Endothelial cell of umbilical vein (primary cell): ENCODE data around the gene COL13A1. TPM values are rescaled to one million over a fixed set of nuclear protein-coding genes. Genes with fewer than 3 reads are reported as not detected.

ENCODE experiments used
- BruUV-seq: library from RNA; stranded (reverse); fragments of 400-500 nt; replicated peaks from 2 replicates; lab custom pipeline; 2021; lab: Mats Ljungman, UMichigan
- CTCF ChIA-PET: fragments of 300-600, 350-600 bp; sonication (Branson Sonifier 250); formaldehyde crosslinking; loops from one replicate; lab custom pipeline; 2021; ENCODE audit warnings: antibody characterized with exemption, inconsistent platforms; lab: Charles Lee
- POLR2A ChIA-PET: fragments of 300-600, 350-600 bp; sonication (Branson Sonifier 250); formaldehyde crosslinking; loops from one replicate; lab custom pipeline; 2021; ENCODE audit warnings: antibody characterized with exemption, inconsistent platforms; lab: Charles Lee
- DNase-seq: peaks from one replicate; pipeline ENCODE4 v3.0.0-alpha.2; 2011; ENCODE audit warnings: low read depth, low spot score
- FAIRE-seq: peaks from 2 replicates; lab custom pipeline; 2011; peaks lifted over from hg19 to GRCh38; lab: Jason Lieb, UNC
- H2AFZ ChIP-seq: 2 replicates; pipeline ENCODE4 v1.6.0; 2012; ENCODE audit warnings: low read depth, low read length, control low read depth, inconsistent platforms
- H3K27ac ChIP-seq: 2 replicates; pipeline ENCODE4 v1.5.1; 2011; ENCODE audit warnings: low read depth, mild to moderate bottlenecking, control low read depth, low read length, moderate library complexity; ENCODE audit not compliant: insufficient read depth
- H3K27me3 ChIP-seq, 2 experiments: 2 replicates each; pipeline versions ENCODE4 v1.6.0 to v1.6.1; 2011; ENCODE audit warnings: low read length in 2 of 2, mixed read lengths in 1 of 2; ENCODE audit not compliant: control insufficient read depth in 2 of 2, insufficient read depth in 2 of 2
- H3K36me3 ChIP-seq, 2 experiments: 2 replicates in 1 of 2; 3 replicates in 1 of 2; pipeline ENCODE4 v1.5.1; 2011; ENCODE audit warnings: low read length in 2 of 2, mild to moderate bottlenecking in 1 of 2, moderate library complexity in 1 of 2; ENCODE audit not compliant: control insufficient read depth in 2 of 2, insufficient read depth in 2 of 2; ENCODE audit errors: extremely low read depth in 1 of 2
- H3K4me1 ChIP-seq: 3 replicates; pipeline ENCODE4 v1.5.1; 2011; ENCODE audit warnings: mild to moderate bottlenecking, low read length; ENCODE audit not compliant: control insufficient read depth, insufficient read depth; ENCODE audit errors: extremely low read depth
- H3K4me2 ChIP-seq: 2 replicates; pipeline ENCODE4 v1.6.1; 2011; ENCODE audit warnings: low read length, control low read depth, mixed read lengths; ENCODE audit not compliant: insufficient read depth
- H3K4me3 ChIP-seq, 3 experiments: fragments of 200-600 bp in 1 of 3; sonication (generic), shearing (Covaris generic) in 1 of 3; replicated peaks in 1 of 3; 2 replicates each; pipeline ENCODE4 v1.5.1; 2011 to 2016; ENCODE audit warnings: control low read depth in 3 of 3, low read length in 3 of 3, mild to moderate bottlenecking in 2 of 3, inconsistent platforms in 1 of 3, low read depth in 1 of 3, moderate library complexity in 1 of 3; ENCODE audit not compliant: insufficient read depth in 1 of 3
- H3K79me2 ChIP-seq: 2 replicates; pipeline ENCODE4 v1.6.0; 2012; ENCODE audit warnings: low read length, inconsistent platforms; ENCODE audit not compliant: control insufficient read depth, insufficient read depth
- H3K9ac ChIP-seq: replicated peaks from 2 replicates; pipeline ENCODE3; 2011; ENCODE audit warnings: low read length, control low read depth; ENCODE audit not compliant: insufficient read depth; ENCODE audit errors: extremely low read depth
- H3K9me1 ChIP-seq: replicated peaks from 3 replicates; pipeline ENCODE4 v1.6.0; 2011; ENCODE audit warnings: mild to moderate bottlenecking, low read length; ENCODE audit not compliant: control insufficient read depth, insufficient read depth; ENCODE audit errors: extremely low read depth
- H3K9me3 ChIP-seq: replicated peaks from 2 replicates; pipeline ENCODE4 v1.5.1; 2012; ENCODE audit warnings: low read length, inconsistent platforms; ENCODE audit not compliant: control insufficient read depth, insufficient read depth
- H4K20me1 ChIP-seq: replicated peaks from 2 replicates; pipeline ENCODE3; 2011; ENCODE audit warnings: mild to moderate bottlenecking, low read length; ENCODE audit not compliant: control insufficient read depth, insufficient read depth; ENCODE audit errors: extremely low read depth
- EZH2 ChIP-seq: IDR thresholded peaks from 2 replicates; pipeline ENCODE4 v1.6.1; 2012; ENCODE audit warnings: borderline replicate concordance, low read depth, mild to moderate bottlenecking, moderate library complexity, low read length, inconsistent platforms; ENCODE audit not compliant: severe bottlenecking
- FOS ChIP-seq: IDR thresholded peaks from 2 replicates; pipeline ENCODE4 v1.6.1; 2011; ENCODE audit warnings: mild to moderate bottlenecking, low read length, moderate library complexity, borderline replicate concordance; ENCODE audit not compliant: insufficient read depth
- GATA2 ChIP-seq: IDR thresholded peaks from 2 replicates; pipeline ENCODE4 v1.7.0; 2011; ENCODE audit warnings: low read depth, mild to moderate bottlenecking, moderate library complexity, mixed read lengths, low read length; ENCODE audit not compliant: insufficient read length, insufficient read depth
- JUN ChIP-seq: IDR thresholded peaks from 2 replicates; pipeline ENCODE4 v1.6.1; 2011; ENCODE audit warnings: borderline replicate concordance, low read depth; ENCODE audit not compliant: insufficient read length, insufficient read depth
- MAX ChIP-seq: IDR thresholded peaks from 2 replicates; pipeline ENCODE4 v1.6.1; 2011; ENCODE audit not compliant: insufficient read depth, insufficient read length
- MYC ChIP-seq: IDR thresholded peaks from one replicate; pipeline ENCODE4 v1.6.1; 2011; ENCODE audit warnings: mild to moderate bottlenecking, low read depth, low read length
- POLR2A ChIP-seq: IDR thresholded peaks from 2 replicates; pipeline ENCODE4 v1.6.1; 2012; ENCODE audit warnings: low read depth, mild to moderate bottlenecking, control low read depth, low read length
- POLR2AphosphoS5 ChIP-seq: IDR thresholded peaks from 2 replicates; pipeline ENCODE4 v1.6.1; 2012; ENCODE audit warnings: low read depth, mild to moderate bottlenecking, control low read depth, low read length, moderate library complexity; ENCODE audit not compliant: insufficient read depth
- dilution Hi-C: fragments of 300-500 bp; cut with MboI; formaldehyde crosslinking; loops from one replicate; pipeline ENCODE4 v1.15.0; 2019; ENCODE audit warnings: low sequenced_read_pairs; ENCODE audit not compliant: extremely low pct_ligation_motif_present
- intact Hi-C: fragments of 100-400 bp; cut with micrococcal nuclease; formaldehyde crosslinking; loops from one replicate; pipeline ENCODE4 v1.10.0; 2022
- polyA plus RNA-seq, 4 experiments: library from polyadenylated mRNA; depleted of rRNA in 3 of 4; stranded (reverse) in 3 of 4; unstranded in 1 of 4; fragments of >200 nt; gene quantifications; 2 replicates each; pipeline versions ENCODE4 v1.2.1 to v1.2.3, GENCODE V29; 2011 to 2012; ENCODE audit warnings: missing spikeins in 1 of 4
- total RNA-seq: library from RNA; stranded (reverse); gene quantifications from 2 replicates; pipeline ENCODE4 v1.2.3, GENCODE V29; 2021
- TF ChIP-seq, protein P1 (sequence below), 2 donors: IDR thresholded peaks; 1 replicate in 1 of 2; 2 replicates in 1 of 2; pipeline ENCODE4 v1.5.1; 2011; ENCODE audit warnings: low read length in 2 of 2, mild to moderate bottlenecking in 2 of 2, moderate library complexity in 2 of 2, control low read depth in 1 of 2, inconsistent platforms in 1 of 2, low read depth in 1 of 2; ENCODE audit not compliant: insufficient read depth in 1 of 2; ENCODE audit errors: extremely low read depth in 1 of 2

COL13A1 gene
- total and polyA plus RNA-seq, 2 donors (not counting 3 experiments of a cell fraction or from before 2014, with no cell fraction given), result 21.4 to 47.5 TPM

DNA sequence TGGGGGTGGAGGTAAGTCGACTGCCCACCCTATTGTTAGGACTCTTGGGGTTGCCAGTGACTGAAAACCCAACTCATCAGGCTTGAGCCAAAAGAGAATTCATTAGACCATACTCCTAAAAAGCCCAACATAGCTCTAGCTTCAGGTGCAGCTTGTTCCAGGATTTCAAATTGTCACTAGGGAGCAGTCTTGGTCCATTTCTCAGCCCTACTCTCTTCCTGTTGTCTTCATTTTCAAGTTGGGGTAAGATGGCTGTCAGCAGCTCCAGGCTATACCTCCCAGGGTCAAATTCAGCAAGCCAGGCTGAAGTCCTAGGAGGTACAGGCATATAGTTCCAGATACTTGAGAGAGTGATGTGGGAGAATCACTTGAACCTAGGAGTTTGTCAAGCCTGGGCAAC lies 14.9 kb upstream of the COL13A1 start:
- H4K20me1 ChIP-seq, result no peaks in the 10 kb centered on the region
- peaks cover 24 to 25% of the 10 kb centered on the region in 2 experiments for H3K27me3 ChIP-seq
- dilution Hi-C loops (no loop called here), intact Hi-C loops (no loop called here)
- no peak overlapping the region for H3K27ac ChIP-seq
- H3K4me3 ChIP-seq, result no peak overlapping the region
- FAIRE-seq, result peak; percentile 83
- POLR2A ChIA-PET, result no interaction called here
- no peaks in the 10 kb centered on the region for H3K79me2 ChIP-seq
- peak; percentile 66 for DNase-seq
- no peaks in the 10 kb centered on the region for H3K36me3 ChIP-seq
- H3K9me1 ChIP-seq, result no peaks in the 10 kb centered on the region
- no peaks in the 10 kb centered on the region for H3K9me3 ChIP-seq
- H3K9ac ChIP-seq, result no peak overlapping the region
- no TSS peak for BruUV-seq
- TF ChIP-seq, protein P1, sequence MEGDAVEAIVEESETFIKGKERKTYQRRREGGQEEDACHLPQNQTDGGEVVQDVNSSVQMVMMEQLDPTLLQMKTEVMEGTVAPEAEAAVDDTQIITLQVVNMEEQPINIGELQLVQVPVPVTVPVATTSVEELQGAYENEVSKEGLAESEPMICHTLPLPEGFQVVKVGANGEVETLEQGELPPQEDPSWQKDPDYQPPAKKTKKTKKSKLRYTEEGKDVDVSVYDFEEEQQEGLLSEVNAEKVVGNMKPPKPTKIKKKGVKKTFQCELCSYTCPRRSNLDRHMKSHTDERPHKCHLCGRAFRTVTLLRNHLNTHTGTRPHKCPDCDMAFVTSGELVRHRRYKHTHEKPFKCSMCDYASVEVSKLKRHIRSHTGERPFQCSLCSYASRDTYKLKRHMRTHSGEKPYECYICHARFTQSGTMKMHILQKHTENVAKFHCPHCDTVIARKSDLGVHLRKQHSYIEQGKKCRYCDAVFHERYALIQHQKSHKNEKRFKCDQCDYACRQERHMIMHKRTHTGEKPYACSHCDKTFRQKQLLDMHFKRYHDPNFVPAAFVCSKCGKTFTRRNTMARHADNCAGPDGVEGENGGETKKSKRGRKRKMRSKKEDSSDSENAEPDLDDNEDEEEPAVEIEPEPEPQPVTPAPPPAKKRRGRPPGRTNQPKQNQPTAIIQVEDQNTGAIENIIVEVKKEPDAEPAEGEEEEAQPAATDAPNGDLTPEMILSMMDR (IDR thresholded peaks at IDR 0.05; ENCODE audit: extremely low read depth in 1 of 2, insufficient read depth in 1 of 2, low read depth in 1 of 2, low read length in 2 of 2), result peak; percentile 49 to 50
- TF ChIP-seq JUN, result no peak
- TF ChIP-seq MYC, result no peak
- no peak for TF ChIP-seq GATA2
- H3K4me2 ChIP-seq, result no peak overlapping the region
- no peaks in the 10 kb centered on the region for H3K4me1 ChIP-seq
- peak overlapping the region; percentile 45 for H2AFZ ChIP-seq
- CTCF ChIA-PET, result interaction anchor here (0.6 to 19.6 kb wide), 55 partner anchors 11 to 675 kb away, joined by 3 to 622 read pairs (median 5); partner anchors contain the start of gene TYSND1

- Histone ChIP-seq H4K20me1 (no peaks in the 10 kb centered on the region), H3K79me2 (no peaks in the 10 kb centered on the region), H3K27ac (no peak overlapping the region), H3K9ac (no peak overlapping the region), H3K27me3 (peaks cover 17 to 24% of the 10 kb centered on the region in 2 experiments), H3K4me1 (no peaks in the 10 kb centered on the region), H2AFZ (no peak overlapping the region), H3K4me3 (no peak overlapping the region), H3K4me2 (no peak overlapping the region), H3K36me3 (no peaks in the 10 kb centered on the region), H3K9me1 (no peaks in the 10 kb centered on the region), H3K9me3 (no peaks in the 10 kb centered on the region)
- intact Hi-C loops, result no loop called here
- CTCF ChIA-PET, result interaction anchor here (1.1 to 19.6 kb wide), 28 partner anchors 11 to 406 kb away, joined by 3 to 622 read pairs (median 8); partner anchors contain the start of gene TYSND1
- dilution Hi-C loops, result no loop called here
- no TSS peak for BruUV-seq
- DNase-seq (no peak), FAIRE-seq (no peak)
- TF ChIP-seq GATA2, result no peak
- TF ChIP-seq JUN, result no peak
- TF ChIP-seq FOS, result no peak
- TF ChIP-seq MAX, result no peak
- no peak for TF ChIP-seq EZH2
- no peak for TF ChIP-seq POLR2A
- no peak for TF ChIP-seq POLR2AphosphoS5
- no peak for TF ChIP-seq MYC
- TF ChIP-seq, protein P1 (IDR thresholded peaks at IDR 0.05; ENCODE audit: extremely low read depth in 1 of 2, insufficient read depth in 1 of 2, low read depth in 1 of 2, low read length in 2 of 2), result no peak
- POLR2A ChIA-PET, result no interaction called here
Measured at GRCh38 chr10:69787681-69788080, 14.0 kb upstream of the COL13A1 start.
